Measurements from ENCODE around the gene HPD. TPM values are rescaled to one million over a fixed set of nuclear protein-coding genes. Genes with fewer than 3 reads are reported as not detected.

HPD gene
- total and polyA plus RNA-seq, 2 of the 4 experiments (the other 2 are of a cell fraction) = 0.15 to 0.18 TPM

DNA sequence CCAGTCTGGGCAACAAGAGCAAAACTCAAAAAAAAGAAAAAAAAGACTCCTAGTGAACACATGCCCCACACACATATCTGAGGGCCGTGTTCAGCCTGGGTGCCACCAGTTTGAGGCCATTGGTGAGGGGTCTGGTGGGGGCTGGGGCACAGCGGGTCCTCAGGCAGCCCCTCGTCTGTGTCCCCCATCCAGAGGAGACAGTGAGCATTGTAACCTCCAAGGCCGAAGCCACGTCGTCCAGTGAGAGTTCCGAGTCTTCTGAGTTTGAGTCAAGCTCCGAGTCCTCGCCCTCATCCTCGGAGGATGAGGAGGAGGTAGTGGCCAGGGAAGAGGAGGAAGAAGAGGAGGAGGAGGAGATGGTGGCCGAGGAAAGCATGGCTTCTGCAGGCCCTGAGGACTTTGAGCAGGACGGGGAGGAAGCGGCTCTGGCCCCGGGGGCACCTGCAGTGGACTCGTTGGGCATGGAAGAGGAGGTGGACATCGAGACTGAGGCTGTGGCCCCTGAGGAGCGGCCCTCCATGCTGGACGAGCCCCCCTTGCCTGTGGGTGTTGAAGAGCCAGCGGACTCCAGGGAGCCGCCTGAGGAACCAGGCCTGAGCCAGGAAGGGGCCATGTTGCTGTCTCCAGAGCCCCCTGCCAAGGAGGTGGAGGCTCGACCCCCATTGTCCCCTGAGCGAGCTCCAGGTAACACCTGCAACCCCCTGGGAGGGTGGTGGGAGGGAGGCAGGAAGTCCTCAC lies 39.3 kb downstream of the HPD start:
- intact Hi-C loops (cut with micrococcal nuclease) = no loop called here
- Histone ChIP-seq H2AK5ac (ENCODE audit: low read depth, low read length) (no peak overlapping the region), H3K4me1 (ENCODE audit: control insufficient read depth, insufficient read depth, low read length) (no peaks in the 10 kb centered on the region), H3K36me3 (ENCODE audit: control insufficient read depth, insufficient read depth, low read length) (peaks cover 70% of the 10 kb centered on the region), H2AFZ (replicated peaks; ENCODE audit: low read length, poor library complexity) (no peak overlapping the region), H3K14ac (replicated peaks; ENCODE audit: low read depth, low read length) (no peak overlapping the region), H2BK5ac (ENCODE audit: low read depth, low read length, poor library complexity, severe bottlenecking) (no peak overlapping the region), H3K27me3 (ENCODE audit: control insufficient read depth, insufficient read depth, low read length) (no peaks in the 10 kb centered on the region), H3K4me2 (ENCODE audit: low read depth, low read length) (no peak overlapping the region), H3K79me1 (ENCODE audit: low read depth in 1 of 2, low read length in 2 of 2) (peaks cover 27 to 58% of the 10 kb centered on the region in 2 experiments), H3K18ac (ENCODE audit: low read depth, low read length) (no peak overlapping the region), H4K8ac (ENCODE audit: low read depth in 2 of 2, low read length in 2 of 2) (no peak overlapping the region), H3K4me3 (ENCODE audit: insufficient read depth, low read depth, low read length) (no peak overlapping the region), H3K4ac (ENCODE audit: low read depth, low read length) (no peak overlapping the region), H4K91ac (ENCODE audit: insufficient read depth, low read depth, low read length) (no peak overlapping the region), H2AK9ac (replicated peaks; ENCODE audit: low read depth, low read length, poor library complexity) (no peak overlapping the region), H3K56ac (ENCODE audit: extremely low read depth, insufficient read depth, low read length) (no peak overlapping the region), H3K9ac (ENCODE audit: low read depth, low read length) (no peak overlapping the region), H2BK20ac (ENCODE audit: low read depth, low read length) (no peak overlapping the region), H4K5ac (ENCODE audit: low read depth, low read length) (no peak overlapping the region), H3K9me1 (ENCODE audit: insufficient read depth, low read length) (no peaks in the 10 kb centered on the region), H3K23ac (ENCODE audit: low read depth, low read length) (no peak overlapping the region), H2BK15ac (ENCODE audit: low read depth, low read length) (no peak overlapping the region), H4K20me1 (ENCODE audit: insufficient read depth, low read length) (peaks cover 8% of the 10 kb centered on the region), H3K9me3 (ENCODE audit: control insufficient read depth, insufficient read depth, low read length) (no peaks in the 10 kb centered on the region), H2BK120ac (ENCODE audit: low read depth, low read length) (no peak overlapping the region), H3K27ac (ENCODE audit: insufficient read depth, low read length) (no peak overlapping the region)
- DNase-seq (no peak), ATAC-seq (ENCODE audit: low read depth) (no peak)
- WGBS, 2 experiments (ENCODE audit: extremely low coverage in 2 of 2, insufficient read length in 1 of 2) = 90% methylated on average over 4 of the region's 22 CpGs; no CpG with 5 or more reads in 1 of the 2 experiments
- dilution Hi-C loops (cut with HindIII; ENCODE audit: low sequenced_read_pairs, unreplicated experiment) = no loop called here
- in situ Hi-C loops (cut with MboI; ENCODE audit: low sequenced_read_pairs) = no loop called here
- POLR2A ChIA-PET (ENCODE audit: unreplicated experiment) = no interaction called here
- TF ChIP-seq NFE2L2 (IDR thresholded peaks at IDR 0.05; ENCODE audit: low read depth, low read length) = no peak
- TF ChIP-seq POLR2A (IDR thresholded peaks at IDR 0.05; ENCODE audit: low read depth, low read length) = no peak
- TF ChIP-seq BHLHE40 (IDR thresholded peaks at IDR 0.05; ENCODE audit: low read depth, low read length) = no peak
- CTCF ChIA-PET = no interaction called here
- no TSS peak for BruUV-seq (replicated peaks)
